ELF-1 (cell line): ENCODE data around the gene MVB12B.

Experiments used
- DNase-seq: peaks from one replicate; pipeline ENCODE4 v3.0.0-alpha.2; 2016; ENCODE audit warnings: low read depth, low spot score

Gene MVB12B

DNA sequence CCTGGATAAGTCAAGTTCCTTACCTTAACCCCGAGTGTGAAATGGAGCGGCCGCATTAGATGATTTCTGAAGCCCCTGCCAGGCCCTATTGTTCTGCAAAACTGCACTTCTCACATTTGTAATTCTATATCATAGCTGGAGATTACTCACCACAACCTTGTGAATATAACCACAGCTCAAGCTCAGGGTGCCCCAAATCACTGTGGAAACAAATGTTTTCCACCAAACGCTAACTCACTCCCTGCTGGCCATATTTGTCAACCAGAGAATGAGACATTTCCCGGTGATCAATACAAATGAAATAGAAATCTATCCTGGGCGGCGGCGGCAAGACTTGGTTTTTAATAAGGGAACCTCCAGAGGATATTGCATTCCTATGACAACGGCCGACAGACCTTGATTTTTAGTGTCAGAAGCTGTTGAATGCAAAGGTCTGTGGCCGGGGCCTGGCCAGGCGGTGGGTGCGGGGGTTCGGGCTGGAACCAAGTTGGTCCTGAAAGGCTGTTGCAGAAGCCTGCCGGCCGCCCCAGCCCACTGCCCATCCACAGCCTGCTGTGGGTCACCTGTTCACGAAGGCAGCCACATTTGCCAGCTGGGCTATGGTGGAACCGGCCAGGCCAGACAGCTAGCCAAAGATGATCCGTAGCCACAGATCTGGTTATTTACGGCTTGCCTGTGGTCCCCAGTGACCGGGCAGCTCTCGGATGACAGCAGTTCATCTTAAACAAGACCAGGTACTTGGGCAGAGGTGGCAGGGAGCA, 193.2 kb downstream of the MVB12B start:
- DNase-seq: no peak

DNA sequence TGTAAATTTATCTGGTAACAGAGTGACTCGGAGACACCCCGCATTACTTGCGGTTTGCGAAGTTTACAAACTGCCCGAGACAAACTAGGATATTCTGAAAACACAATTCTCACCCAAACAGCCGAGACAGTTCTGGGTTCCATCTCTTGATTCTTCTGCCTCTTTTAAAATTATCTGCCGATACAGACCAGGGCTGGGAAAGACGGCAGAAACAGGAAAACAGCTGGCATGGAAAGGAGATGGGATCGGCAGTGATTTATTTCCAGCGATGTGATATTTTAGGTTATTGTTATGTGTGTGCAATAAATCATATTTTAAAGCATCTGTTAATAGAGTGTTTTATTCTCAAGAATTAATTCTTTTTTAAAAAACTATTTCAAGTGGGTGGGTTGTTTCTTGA, 193.8 kb downstream of the MVB12B start:
- DNase-seq: no peak

DNA sequence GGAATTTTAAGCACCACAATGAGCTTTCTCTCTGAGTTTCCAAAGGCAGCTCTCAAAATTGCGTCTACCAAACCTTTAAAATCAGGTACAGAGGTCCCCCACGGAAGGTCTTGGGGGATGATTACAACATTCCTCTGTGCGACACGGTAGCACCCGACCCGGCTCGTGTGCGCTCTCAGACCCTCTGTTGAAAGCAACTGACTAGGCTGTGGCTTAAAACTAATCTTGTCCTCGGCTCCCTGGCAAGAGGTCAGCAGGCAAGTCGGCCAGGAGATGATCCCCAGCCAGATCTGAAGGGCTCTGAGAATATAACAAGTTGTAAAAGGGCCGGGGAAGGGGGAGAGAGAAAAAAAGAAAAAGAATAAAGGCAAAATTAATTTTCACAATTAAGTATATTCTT, 194.5 kb downstream of the MVB12B start:
- DNase-seq: peak; percentile 29

DNA sequence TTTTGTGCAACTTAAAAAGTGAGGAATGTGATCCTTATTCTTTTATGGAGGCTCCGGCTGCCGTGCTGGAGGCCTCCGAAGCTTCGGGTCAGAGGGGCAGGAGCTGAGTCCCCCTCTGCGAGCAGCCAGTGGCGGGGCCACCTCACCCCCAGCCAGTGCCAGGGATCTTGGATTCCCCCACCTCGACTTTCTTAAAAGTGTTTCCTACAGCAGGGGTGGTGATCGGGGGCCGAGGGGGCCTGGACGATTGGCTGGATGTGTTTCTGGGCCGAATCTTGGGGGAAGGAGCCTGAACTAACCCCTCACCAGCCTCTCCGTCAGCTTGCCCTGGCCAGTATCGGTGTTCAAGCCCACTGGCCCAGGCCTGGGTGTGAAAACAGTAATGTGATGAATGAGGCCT, 194.9 kb downstream of the MVB12B start:
- no peak for DNase-seq

DNA sequence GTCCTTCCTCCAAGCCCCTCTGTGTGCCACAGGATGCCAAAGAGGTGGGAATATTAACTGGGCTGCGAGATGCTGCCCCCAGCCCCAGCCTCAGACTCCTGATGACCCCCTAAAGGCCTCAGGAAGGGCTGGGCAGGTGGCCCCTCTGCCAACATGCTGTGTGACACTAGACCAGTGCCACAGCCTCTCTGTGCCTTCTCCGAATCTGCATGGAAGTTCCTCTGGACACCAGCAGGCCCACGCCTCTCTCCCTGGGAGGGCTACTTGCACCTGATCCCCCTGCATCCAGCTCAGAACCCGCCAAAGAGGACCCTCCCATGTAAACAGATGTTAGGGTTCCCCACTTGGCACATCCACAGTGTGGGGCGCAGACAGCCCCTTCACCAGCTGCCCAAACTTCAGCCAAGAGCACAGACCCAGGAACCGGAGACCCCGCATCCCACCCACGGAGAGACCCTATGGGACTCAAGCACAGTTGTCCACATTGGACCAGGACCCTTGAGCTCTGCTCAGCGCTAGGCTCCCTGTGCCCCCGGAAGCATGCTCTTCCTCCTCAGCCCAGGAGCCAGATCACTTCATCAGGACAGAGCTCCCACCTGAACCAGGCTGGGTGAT, 195.5 kb downstream of the MVB12B start:
- no peak for DNase-seq

DNA sequence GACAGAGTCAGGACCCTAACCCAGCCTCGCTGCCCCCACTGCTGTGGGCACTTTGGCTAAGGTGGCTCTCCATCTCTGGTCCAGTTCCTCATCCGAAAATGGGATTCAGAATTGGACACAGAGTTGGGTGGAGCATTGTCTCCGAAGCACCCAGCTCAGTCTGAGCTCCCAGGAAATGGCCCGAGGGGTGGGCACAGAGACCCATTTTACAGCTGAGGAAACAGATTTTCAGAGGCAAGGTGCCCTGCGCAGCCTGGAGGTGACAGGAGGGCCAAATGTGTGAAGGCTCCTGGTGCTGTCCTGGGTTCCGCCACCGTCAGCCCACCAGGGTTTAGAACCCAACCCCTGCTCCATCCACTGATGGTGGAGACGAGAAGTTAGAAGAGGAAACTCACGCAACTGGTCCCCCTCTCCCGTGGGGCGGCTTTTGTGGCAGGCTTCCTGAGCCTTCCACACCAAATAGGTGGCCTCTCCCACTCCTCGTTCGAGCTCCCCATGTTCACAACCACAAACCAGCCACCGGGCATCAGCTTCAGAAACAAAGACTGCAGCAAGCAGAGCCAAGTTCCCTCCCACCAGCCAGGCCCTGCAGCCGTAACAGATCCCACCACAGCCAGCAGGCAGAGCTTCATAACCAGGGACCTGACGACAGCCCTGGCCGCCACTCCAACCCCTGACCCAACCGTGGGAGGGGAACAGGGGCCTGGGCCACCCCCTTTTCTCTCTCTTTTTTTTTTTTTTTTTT, 196.2 kb downstream of the MVB12B start:
- DNase-seq: peak; percentile 30

DNA sequence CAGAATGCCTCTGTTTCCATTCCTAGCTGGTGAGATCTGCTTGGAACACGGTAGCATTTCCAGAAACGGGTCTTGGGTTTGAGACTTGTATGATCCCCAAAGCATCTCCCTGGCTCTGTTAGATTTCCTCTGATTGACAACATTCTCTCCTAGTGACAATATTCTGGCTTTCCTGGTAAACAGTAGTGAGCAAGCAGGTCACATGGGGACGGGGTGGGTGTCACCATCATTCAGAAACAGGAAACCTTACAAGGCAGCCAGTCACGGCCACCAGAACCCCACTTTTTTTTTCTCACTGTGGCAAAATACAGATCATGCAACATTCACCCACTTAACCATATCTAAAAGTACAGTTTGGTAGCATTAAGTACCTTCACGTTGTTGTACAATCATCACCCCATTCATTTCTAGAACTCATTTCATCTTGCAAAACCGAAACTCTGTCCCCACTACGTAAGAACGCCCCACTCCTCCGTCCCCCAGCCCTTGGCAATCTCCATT, 197.0 kb downstream of the MVB12B start:
- no peak for DNase-seq

DNA sequence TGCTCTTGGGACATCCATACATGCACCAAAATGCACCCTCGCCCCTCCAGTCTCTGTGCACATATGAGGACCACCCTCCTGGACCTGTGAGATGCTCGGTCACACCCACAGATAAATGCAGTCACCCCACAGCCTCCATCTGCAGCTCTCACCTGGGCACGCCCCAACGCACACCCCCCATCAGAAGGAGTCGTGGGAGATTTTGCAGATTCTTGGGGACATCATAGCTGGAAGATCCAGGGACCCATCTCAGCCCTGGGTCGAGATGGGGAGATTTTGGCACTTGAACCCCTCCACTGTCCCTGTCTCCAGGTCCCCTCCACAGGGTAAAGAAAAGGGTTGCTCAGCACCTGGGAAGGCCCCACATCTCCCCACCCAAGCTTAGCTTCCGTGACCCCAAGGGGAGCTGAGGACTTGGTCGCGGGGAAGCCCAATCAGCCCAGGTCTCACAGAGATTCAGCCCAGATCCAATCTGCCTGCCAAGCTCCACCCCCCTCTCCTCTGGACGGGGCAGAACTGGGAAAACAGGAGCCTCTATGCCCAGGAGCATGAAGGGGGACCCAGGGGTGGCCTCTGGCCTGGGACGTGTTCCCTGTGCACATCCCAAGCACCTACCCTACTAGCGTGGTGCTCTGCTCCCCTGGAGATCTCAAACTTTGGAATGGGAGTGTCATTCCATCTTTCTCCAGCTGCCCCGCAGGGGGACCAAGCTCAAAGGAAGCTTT, 197.9 kb downstream of the MVB12B start:
- no peak for DNase-seq

DNA sequence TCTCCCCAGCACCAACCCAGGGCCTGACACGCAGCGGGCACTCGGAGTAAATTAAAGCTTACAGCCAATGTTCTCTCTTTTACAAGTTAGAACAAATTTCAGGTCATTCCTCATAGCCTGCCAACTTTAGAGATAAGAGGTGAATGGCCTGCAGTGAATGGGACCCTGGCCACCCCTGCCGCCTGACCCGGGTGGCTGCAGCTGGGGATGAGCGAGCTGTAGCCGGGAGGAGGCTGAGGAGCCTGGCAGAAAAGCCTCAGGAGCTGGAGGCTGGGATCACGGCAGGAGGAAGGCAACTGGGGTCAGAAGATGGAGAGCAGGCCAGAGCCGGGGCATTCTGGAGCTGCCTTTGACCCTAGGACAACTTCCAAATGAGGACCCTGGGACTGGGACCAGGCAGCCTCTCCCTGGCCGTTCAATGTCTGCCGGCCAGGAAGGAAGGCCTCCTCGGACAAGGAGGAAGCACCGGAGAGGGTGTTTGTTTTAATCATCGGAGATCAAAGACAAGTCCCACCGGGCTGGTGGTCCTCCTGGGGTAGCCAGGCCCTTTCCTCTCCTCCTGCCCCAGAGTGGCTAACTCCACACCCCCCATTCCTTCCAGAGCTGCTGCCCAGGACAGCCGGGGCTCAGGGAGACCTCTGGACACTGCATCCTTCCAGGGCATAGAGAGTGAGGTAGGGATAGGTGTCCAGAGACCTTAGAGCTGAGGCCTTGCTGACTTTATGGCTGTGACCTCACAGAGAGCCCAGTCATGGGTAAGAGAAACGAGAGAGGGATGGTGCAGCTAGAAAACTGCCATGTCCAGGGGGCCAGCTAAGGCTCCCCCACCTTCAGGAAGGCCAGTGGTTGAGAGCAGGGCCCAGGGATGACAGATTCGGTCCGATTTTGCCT, 199.8 kb downstream of the MVB12B start:
- DNase-seq: no peak

DNA sequence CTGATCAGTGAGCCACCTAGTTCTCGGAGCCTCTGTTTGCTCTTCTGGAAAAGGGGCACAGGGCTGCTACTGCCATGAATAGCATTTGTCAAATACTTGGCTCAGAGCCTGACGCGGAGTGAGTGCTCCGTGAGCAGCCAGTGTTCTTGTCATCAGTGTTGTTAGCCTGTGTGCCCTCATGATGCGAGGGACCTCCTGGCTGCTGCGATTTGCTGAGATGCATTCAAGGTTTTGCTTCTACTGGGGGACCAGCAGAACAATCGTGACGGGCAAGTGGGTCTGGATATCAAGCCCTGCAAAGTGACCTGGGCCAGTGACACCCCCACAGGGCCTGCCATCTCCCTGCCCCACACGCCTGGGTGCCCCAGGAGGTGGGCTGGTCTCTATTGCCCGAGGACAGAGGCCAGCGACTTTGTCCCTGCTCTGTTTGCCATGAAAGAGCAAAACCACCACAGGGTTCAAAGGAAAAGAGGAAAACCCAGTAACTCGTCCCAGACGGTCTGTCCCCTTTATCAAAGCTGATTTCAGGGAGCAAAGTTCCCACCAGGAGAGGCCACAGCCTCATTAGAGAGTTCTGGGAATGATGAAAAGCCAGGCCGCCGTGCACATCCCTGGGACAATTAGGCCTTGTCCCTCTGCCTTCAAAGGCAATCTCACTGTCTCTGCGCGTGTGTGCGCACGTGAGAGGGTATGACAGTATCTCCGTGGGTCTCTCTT, 200.6 kb downstream of the MVB12B start:
- no peak for DNase-seq

DNA sequence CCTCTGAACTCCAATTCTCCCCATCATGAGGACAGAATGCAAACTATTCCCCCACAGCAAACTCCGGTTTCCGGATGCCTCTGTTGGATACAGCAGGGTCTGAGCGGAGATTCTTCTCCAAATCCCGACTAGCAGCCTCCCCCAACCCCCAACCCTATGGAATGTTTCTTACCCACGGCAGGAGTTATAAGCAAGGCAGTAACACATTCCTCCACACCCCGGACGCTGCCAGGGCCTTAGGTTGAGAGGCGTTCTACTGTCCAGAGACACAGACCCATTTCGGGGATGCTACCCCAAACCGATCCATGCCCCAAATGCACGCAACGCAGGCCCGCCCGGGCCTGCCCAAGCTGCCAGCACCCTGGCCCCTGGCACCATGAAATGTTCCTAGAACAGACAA, 201.5 kb downstream of the MVB12B start:
- peak; percentile 75 for DNase-seq

DNA sequence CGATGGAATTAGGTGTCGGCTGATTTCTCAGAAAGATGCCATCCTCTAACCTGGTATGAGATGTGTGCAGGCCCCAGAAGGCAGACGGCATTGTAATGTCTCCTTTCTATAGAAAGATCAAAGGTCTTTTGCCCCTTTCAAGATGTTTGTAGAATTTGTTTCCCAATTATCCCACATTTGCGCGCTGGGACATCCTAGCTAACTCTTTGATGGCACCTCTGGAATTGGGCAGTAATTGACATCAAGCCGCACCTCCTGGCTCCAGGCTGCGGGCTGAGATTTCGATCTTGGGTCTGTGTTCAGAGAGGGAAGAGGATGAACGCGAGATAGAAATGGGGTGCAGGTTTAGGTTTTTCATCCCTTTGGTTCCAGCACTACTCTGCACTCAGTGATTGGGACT, 202.3 kb downstream of the MVB12B start:
- no peak for DNase-seq

DNA sequence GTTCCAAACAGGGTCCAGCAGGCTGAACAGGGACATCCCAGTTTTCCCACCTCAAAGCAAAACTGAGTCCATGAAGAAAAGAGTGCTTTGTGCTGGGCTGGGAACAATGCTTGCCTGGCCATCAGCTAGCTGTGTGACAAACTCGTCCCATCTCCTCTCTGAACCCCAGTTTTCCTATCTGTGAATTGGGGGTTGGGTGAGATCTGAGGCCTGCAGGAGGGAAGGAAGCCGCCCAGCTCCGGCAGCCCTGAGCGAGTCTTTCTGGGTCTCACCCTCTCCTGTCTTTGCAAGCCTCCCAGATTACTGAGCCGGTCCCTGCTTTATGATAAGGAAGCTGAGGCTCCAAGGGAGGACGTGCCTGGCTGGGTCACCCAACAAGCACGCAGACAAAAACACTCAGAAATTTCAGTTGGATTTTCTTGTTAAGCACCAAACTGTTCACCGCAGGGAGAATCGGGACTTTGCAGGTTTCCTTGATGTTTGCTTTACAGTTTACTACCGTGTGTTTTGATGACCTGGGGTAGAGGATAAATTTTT, 204.5 kb downstream of the MVB12B start:
- DNase-seq: no peak

DNA sequence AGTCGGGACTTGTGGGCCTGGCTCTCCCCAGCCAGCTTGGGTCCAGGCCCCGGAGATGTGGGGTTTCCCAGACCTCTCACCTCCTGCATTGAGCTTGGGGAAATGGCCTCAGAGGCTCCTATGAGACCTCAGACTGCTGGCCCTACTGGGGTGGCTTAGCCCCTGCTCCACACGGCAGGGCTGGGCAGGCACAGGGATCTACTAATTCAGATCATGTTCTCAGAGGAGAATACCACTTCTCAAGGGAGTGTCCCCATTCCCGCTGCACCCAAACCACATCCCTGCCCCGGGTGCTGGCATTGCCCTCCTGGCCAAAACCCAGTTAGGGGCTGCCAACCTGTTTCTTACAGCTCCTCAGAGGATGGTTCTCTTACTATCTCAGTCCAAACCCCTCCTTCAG, 205.0 kb downstream of the MVB12B start:
- DNase-seq: peak; percentile 25

DNA sequence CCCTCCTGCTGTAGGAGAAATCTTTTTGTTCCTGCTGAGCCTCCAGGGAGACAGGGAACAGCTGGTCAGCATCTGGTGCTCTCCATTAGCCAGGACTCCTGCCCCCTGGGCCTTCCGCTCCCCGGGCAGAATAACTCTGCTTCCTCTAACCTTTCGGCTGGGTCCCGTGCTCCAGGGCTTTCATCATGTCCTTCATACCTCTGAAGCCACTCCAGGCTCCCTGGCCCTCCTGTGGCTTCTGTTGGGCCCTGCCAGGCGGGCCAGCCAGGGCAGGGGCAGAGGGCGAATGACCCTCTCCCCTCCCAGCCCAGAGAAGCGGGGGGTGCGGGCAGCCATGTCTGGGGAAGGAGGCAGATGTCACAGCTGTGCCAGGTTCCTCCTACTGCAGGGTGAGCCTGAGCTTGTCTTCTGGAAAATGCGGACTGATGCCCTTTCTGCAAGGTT, 205.4 kb downstream of the MVB12B start:
- DNase-seq: peak; percentile 82

DNA sequence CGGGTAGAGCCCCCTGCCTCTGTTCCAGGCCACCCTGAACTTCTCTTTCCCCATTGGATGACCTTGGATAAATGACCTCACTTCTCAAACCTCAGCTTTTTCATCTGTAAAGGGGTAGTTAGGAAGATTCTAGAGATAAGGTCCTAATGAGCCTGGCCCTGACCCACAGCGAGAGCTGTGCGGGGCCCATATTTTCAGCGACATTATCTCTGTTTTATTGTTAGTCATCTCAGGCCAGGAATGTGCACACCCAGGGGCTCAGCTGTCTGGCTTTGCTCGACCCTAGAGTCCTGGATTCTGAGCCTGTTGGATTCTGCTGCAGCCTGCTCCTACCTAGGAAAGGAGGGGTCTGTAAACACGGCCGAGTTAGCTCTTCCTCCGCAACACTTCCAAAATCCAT, 205.9 kb downstream of the MVB12B start:
- peak; percentile 58 for DNase-seq

DNA sequence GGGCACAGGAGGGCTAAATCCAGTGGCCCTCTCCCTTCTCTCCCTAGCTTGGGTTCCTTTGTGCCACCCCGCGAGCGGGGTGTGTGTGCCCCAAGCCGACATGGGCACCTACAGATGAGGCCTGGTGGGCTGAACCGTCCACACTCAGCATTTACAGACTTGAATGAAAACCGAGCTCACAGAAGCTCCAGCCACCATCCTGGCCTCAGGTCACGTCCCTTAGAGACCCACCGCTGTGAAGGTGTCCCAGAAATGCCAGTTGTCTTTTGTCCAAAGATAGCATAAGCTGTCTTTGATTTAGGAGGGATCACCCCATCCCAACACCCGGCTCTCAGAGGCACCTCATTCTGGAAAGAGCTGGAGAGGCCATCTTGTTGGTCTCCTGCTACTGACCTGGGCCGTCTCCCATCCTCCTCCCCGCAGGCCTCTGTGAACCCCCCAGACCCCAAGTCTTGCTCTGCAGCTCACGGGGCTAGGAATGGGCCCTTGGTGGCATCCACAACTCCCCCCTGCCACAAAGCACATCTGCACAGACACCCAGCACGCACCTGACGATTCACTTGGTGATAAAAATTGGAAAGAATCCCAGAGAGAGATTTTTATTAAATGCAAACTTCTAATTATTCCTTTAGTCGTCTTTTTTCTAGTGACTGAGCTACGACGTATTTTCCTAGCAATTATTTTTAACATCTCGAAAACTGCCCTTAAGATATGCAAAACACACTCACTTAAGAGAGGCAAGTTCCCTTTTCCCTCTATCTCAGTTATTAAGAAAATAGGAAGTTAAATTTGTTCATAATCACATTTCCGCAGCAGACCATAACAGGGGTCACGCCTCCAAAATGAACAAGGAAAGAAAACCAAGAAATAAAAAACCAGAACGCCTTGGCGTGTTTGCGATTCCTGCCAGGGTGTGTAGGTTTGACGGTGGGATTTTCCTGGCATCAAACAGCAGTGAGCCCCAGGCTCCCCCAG, 206.6 kb downstream of the MVB12B start:
- peak; percentile 26 for DNase-seq

DNA sequence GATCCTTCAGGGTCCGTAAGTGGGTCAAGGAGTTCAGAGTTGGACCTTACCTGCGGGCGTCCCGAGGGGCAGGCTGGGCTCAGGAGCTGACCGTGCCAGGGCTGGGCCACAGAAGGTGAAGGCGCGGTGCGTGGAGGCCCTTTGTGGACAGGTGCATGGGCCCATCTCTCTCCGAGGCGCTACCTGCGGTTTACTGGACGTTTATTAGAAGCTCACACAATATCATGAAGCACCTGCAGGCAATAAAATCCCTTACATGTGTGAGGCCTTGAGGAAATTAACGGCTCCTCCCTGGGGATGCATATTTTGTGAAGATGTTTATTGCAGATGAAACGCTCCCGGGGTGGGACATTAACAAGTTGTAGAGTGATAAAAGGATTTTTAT, 207.3 kb downstream of the MVB12B start:
- DNase-seq: no peak
